Activated CD4-positive, alpha-beta T cell treated with anti-CD3 and anti-CD28 coated beads for 36 hours (primary cell): ENCODE results near the gene FAIM. TPM values are rescaled to one million over a fixed set of nuclear protein-coding genes. Genes with fewer than 3 reads are reported as not detected.
A peak's percentile ranks its signal among the peaks of the same experiment; 100 is the strongest.

Experiments
- ATAC-seq: fragments of 200-7000 bp; cut with Tn5 transposase; one replicate; pipeline ENCODE4 v1.10.0; 2021; ENCODE audit warnings: mild to moderate bottlenecking, moderate library complexity
- CTCF ChIA-PET: fragments of 350-600 bp; sonication (Branson Sonifier 250); formaldehyde crosslinking; loops from one replicate; lab custom pipeline; 2021; ENCODE audit warnings: antibody characterized with exemption; lab: Charles Lee
- POLR2A ChIA-PET: fragments of 350-600 bp; sonication (Branson Sonifier 250); formaldehyde crosslinking; loops from one replicate; lab custom pipeline; 2021; ENCODE audit warnings: antibody characterized with exemption, inconsistent platforms; lab: Charles Lee
- DNase-seq: peaks from one replicate; pipeline ENCODE4 v3.0.0-alpha.2; 2020
- H3K27ac Mint-ChIP-seq: one replicate; pipeline ENCODE4 v1.8.0; 2021; ENCODE audit warnings: mixed read lengths
- H3K27me3 Mint-ChIP-seq: one replicate; pipeline ENCODE4 v1.8.0; 2021; ENCODE audit warnings: mixed read lengths
- H3K36me3 Mint-ChIP-seq: one replicate; pipeline ENCODE4 v1.8.0; 2021; ENCODE audit warnings: low read depth, mixed read lengths
- H3K4me1 Mint-ChIP-seq: one replicate; pipeline ENCODE4 v1.8.0; 2021; ENCODE audit warnings: mixed read lengths
- H3K4me3 Mint-ChIP-seq: one replicate; pipeline ENCODE4 v1.8.0; 2021; ENCODE audit warnings: mild to moderate bottlenecking, moderate library complexity, mixed read lengths
- H3K9me3 Mint-ChIP-seq: one replicate; pipeline ENCODE4 v1.8.0; 2021; ENCODE audit warnings: low read depth, mixed read lengths
- intact Hi-C, 2 experiments: fragments of 100-400 bp; cut with DNase I in 1 of 2; cut with micrococcal nuclease in 1 of 2; formaldehyde crosslinking; loops; one replicate each; pipeline versions ENCODE4 v1.14.2 to v1.15.1; 2022 to 2024; cut with DNase I, micrococcal nuclease
- total RNA-seq, 2 experiments: library from RNA; stranded (reverse); gene quantifications; one replicate each; pipeline ENCODE4 v1.2.3, GENCODE V29; 2021

FAIM gene
- total RNA-seq, 2 experiments from 2014 or later: 2.6 to 4.0 TPM

DNA sequence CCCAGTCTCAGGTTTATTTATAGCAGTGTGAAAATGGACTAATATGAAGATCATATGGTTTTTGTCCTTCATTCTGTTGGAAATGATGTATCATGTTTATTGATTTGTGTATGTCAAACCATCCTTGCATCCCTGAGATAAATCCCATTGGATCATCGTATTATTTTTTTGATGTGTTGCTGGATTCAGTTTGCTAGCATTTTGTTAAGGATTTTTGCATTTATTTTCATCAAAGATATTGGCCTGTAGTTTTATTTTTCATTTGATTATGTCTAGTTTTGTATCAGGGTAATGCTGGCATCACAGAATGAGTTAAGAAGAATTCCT lies 34.3 kb downstream of the FAIM start:
- Mint-ChIP-seq H3K9me3 (peaks cover 54% of the 10 kb centered on the region), H3K4me3 (no peak overlapping the region), H3K36me3 (peaks cover 7% of the 10 kb centered on the region), H3K27me3 (no peaks in the 10 kb centered on the region), H3K4me1 (no peaks in the 10 kb centered on the region), H3K27ac (no peak overlapping the region)
- DNase-seq (no peak), ATAC-seq (no peak)
- intact Hi-C loops: no loop called here
- POLR2A ChIA-PET: no interaction called here
- CTCF ChIA-PET: no interaction called here

- H3K36me3 Mint-ChIP-seq: peaks cover 26% of the 10 kb centered on the region
- H3K27ac Mint-ChIP-seq: no peak overlapping the region
- no peaks in the 10 kb centered on the region for H3K4me1 Mint-ChIP-seq
- peaks cover 47% of the 10 kb centered on the region for H3K9me3 Mint-ChIP-seq
- H3K4me3 Mint-ChIP-seq: no peak overlapping the region
- no peaks in the 10 kb centered on the region for H3K27me3 Mint-ChIP-seq
- ATAC-seq: no peak
- intact Hi-C loops: no loop called here
- DNase-seq: no peak
- CTCF ChIA-PET: interaction anchor here (0.7 to 1.0 kb wide), 3 partner anchors 93 to 277 kb away, joined by 3 to 4 read pairs (median 4); no protein-coding TSS in a partner anchor
- POLR2A ChIA-PET: interaction anchor here (0.8 kb wide), 1 partner anchor 23 kb away, joined by 3 read pairs; no protein-coding TSS in a partner anchor
Measured at GRCh38 chr3:138646008-138646407, 37.4 kb downstream of the FAIM start.

- ChIA-PET CTCF (interaction anchor here (0.7 to 1.0 kb wide), 3 partner anchors 93 to 277 kb away, joined by 3 to 4 read pairs (median 4); no protein-coding TSS in a partner anchor), POLR2A (interaction anchor here (0.8 kb wide), 1 partner anchor 22 kb away, joined by 3 read pairs; no protein-coding TSS in a partner anchor)
- no peaks in the 10 kb centered on the region for H3K27me3 Mint-ChIP-seq
- peaks cover 31% of the 10 kb centered on the region for H3K36me3 Mint-ChIP-seq
- ATAC-seq (no peak), DNase-seq (no peak)
- H3K27ac Mint-ChIP-seq: no peak overlapping the region
- H3K4me3 Mint-ChIP-seq: no peak overlapping the region
- peaks cover 47% of the 10 kb centered on the region for H3K9me3 Mint-ChIP-seq
- no peaks in the 10 kb centered on the region for H3K4me1 Mint-ChIP-seq
- intact Hi-C loops: no loop called here
Measured at GRCh38 chr3:138646513-138646912, 37.9 kb downstream of the FAIM start.

- intact Hi-C loops: no loop called here
- Mint-ChIP-seq H3K27me3 (no peaks in the 10 kb centered on the region), H3K4me1 (no peaks in the 10 kb centered on the region), H3K27ac (no peak overlapping the region), H3K36me3 (peaks cover 48% of the 10 kb centered on the region), H3K9me3 (peaks cover 30% of the 10 kb centered on the region), H3K4me3 (no peak overlapping the region)
- ChIA-PET POLR2A (no interaction called here), CTCF (no interaction called here)
- no peak for DNase-seq
- ATAC-seq: no peak
Measured at GRCh38 chr3:138649134-138649533, 40.6 kb downstream of the FAIM start.

DNA sequence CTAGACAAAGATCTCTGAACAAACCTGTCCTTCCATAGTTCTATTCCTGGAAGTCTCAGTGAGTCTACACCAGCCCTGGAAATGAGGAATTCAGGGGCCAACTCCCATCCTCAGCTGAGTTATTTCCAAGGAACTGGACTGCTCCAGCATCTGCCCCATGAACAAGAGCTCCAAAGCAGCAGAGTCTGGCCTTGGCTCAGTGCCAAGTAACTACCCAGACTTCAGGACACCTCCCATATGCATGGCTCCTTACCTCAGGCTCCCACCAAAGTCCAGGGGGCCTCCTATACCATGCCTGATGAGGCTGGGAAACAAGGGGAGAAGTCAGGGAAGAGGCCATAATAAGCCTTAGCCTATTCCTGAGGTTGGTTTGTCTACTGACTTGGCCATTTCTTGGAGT lies 45.0 kb downstream of the FAIM start:
- peaks cover 6% of the 10 kb centered on the region for H3K9me3 Mint-ChIP-seq
- DNase-seq (peak; percentile 9), ATAC-seq (no peak)
- H3K4me1 Mint-ChIP-seq: no peaks in the 10 kb centered on the region
- ChIA-PET CTCF (interaction anchor here (1.5 to 1.9 kb wide), 2 partner anchors 262 to 265 kb away, joined by 3 to 5 read pairs; no protein-coding TSS in a partner anchor), POLR2A (no interaction called here)
- no peak overlapping the region for H3K4me3 Mint-ChIP-seq
- peaks cover 64% of the 10 kb centered on the region for H3K36me3 Mint-ChIP-seq
- no peaks in the 10 kb centered on the region for H3K27me3 Mint-ChIP-seq
- H3K27ac Mint-ChIP-seq: no peak overlapping the region
- intact Hi-C loops: no loop called here

- no peaks in the 10 kb centered on the region for H3K4me1 Mint-ChIP-seq
- intact Hi-C loops: no loop called here
- DNase-seq (no peak), ATAC-seq (no peak)
- no peaks in the 10 kb centered on the region for H3K9me3 Mint-ChIP-seq
- H3K4me3 Mint-ChIP-seq: no peak overlapping the region
- peaks cover 47% of the 10 kb centered on the region for H3K36me3 Mint-ChIP-seq
- POLR2A ChIA-PET: no interaction called here
- H3K27ac Mint-ChIP-seq: no peak overlapping the region
- CTCF ChIA-PET: no interaction called here
- H3K27me3 Mint-ChIP-seq: no peaks in the 10 kb centered on the region
Measured at GRCh38 chr3:138657508-138657907, 48.9 kb downstream of the FAIM start.

DNA sequence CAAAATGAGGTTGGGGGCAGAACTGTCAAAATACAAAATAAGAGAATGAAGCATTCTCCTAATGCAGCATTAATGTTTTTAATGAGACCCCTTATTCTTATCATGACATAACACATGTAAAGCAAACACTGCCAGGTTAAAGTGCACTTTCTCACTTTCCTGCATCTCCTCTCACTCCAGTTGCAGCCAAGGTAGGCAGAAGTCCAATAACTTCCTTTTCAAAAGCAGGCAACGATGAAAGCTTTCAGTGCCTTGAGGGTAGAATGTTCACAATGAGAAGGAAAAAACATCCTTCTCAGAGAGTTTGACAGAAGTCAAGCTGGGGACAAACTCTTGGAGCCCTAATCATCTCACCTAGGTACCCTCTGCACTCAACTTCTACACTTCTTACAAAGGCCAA lies 59.5 kb downstream of the FAIM start:
- Mint-ChIP-seq H3K27me3 (no peaks in the 10 kb centered on the region), H3K4me3 (no peak overlapping the region), H3K9me3 (no peaks in the 10 kb centered on the region), H3K27ac (no peak overlapping the region), H3K36me3 (peaks cover 42% of the 10 kb centered on the region), H3K4me1 (no peaks in the 10 kb centered on the region)
- CTCF ChIA-PET: interaction anchor here (1.2 kb wide), 1 partner anchor 247 kb away, joined by 4 read pairs; no protein-coding TSS in a partner anchor
- ATAC-seq (no peak), DNase-seq (no peak)
- intact Hi-C loops: no loop called here
- POLR2A ChIA-PET: no interaction called here

GRCh38 chr3:138670407-138670806 lies 61.8 kb downstream of the FAIM start:
- Mint-ChIP-seq H3K27ac (no peak overlapping the region), H3K27me3 (no peaks in the 10 kb centered on the region), H3K9me3 (peaks cover 3% of the 10 kb centered on the region), H3K4me3 (no peak overlapping the region), H3K4me1 (no peaks in the 10 kb centered on the region), H3K36me3 (peaks cover 43% of the 10 kb centered on the region)
- ATAC-seq (no peak), DNase-seq (no peak)
- CTCF ChIA-PET: interaction anchor here (1.4 kb wide), 1 partner anchor 245 kb away, joined by 6 read pairs; no protein-coding TSS in a partner anchor
- POLR2A ChIA-PET: no interaction called here
- intact Hi-C loops: no loop called here

- ChIA-PET CTCF (interaction anchor here (0.5 to 0.7 kb wide), 2 partner anchors 20 to 162 kb away, joined by 3 to 4 read pairs; no protein-coding TSS in a partner anchor), POLR2A (no interaction called here)
- intact Hi-C loops: no loop called here
- no peak for DNase-seq
- peaks cover 57% of the 10 kb centered on the region for H3K36me3 Mint-ChIP-seq
- peak overlapping the region; percentile 16 for H3K27ac Mint-ChIP-seq
- H3K4me1 Mint-ChIP-seq: no peaks in the 10 kb centered on the region
- ATAC-seq: no peak
- H3K4me3 Mint-ChIP-seq: no peak overlapping the region
- H3K9me3 Mint-ChIP-seq: peaks cover 8% of the 10 kb centered on the region
- H3K27me3 Mint-ChIP-seq: no peaks in the 10 kb centered on the region
Measured at GRCh38 chr3:138673641-138674530, 65.3 kb downstream of the FAIM start.

- Mint-ChIP-seq H3K4me1 (no peaks in the 10 kb centered on the region), H3K9me3 (peaks cover 8% of the 10 kb centered on the region), H3K4me3 (no peak overlapping the region), H3K36me3 (peaks cover 57% of the 10 kb centered on the region), H3K27ac (no peak overlapping the region), H3K27me3 (no peaks in the 10 kb centered on the region)
- DNase-seq: no peak
- ATAC-seq: no peak
- POLR2A ChIA-PET: no interaction called here
- intact Hi-C loops: no loop called here
- CTCF ChIA-PET: no interaction called here
Measured at GRCh38 chr3:138675393-138675792, 66.8 kb downstream of the FAIM start.

DNA sequence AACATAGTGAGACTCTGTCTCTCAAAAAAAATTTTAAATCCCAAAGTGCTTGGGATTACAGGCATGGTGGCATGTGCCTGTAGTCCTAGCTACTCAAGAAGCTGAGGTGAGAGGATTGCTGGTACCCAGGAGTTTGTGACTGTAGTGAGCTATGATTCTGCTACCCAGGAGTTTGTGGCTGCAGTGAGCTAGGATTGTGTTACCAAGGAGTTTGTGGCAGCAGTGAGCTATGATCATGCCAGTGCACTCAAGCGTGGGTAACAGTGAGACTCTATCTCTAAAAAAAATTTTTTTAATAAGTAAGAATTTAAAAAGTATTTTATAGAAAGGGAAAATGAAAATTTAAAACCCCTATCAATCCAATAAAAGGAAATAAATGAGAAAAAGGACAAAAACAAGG lies 69.5 kb downstream of the FAIM start:
- Mint-ChIP-seq H3K9me3 (peaks cover 8% of the 10 kb centered on the region), H3K36me3 (peaks cover 52% of the 10 kb centered on the region), H3K27me3 (no peaks in the 10 kb centered on the region), H3K4me3 (no peak overlapping the region), H3K4me1 (no peaks in the 10 kb centered on the region), H3K27ac (no peak overlapping the region)
- DNase-seq (no peak), ATAC-seq (no peak)
- CTCF ChIA-PET: interaction anchor here (1.3 to 3.3 kb wide), 3 partner anchors 9 to 245 kb away, joined by 5 to 11 read pairs (median 6); no protein-coding TSS in a partner anchor
- POLR2A ChIA-PET: no interaction called here
- intact Hi-C loops: no loop called here
